H1 (cell line): ENCODE results near the gene COPS9. TPM values are rescaled to one million over a fixed set of nuclear protein-coding genes. Genes with fewer than 3 reads are reported as not detected.

ENCODE experiments used
- CTCF ChIA-PET: fragments of 300-600 bp; sonication (Branson Sonifier 250); formaldehyde crosslinking; loops from one replicate; lab custom pipeline; 2021; ENCODE audit not compliant: partially characterized antibody; lab: Charles Lee
- POLR2A ChIA-PET: fragments of 300-600 bp; sonication (Branson Sonifier 250); formaldehyde crosslinking; loops from one replicate; lab custom pipeline; 2021; ENCODE audit warnings: inconsistent platforms; ENCODE audit not compliant: partially characterized antibody; lab: Charles Lee
- DNase-seq, 2 experiments: peaks; one replicate each; pipeline versions ENCODE4 v3.0.0 to v3.0.0-alpha.2; 2010 to 2022; ENCODE audit warnings: low spot score in 2 of 2, low read depth in 1 of 2, mixed read lengths in 1 of 2
- FAIRE-seq: peaks from 2 replicates; lab custom pipeline; 2011; peaks lifted over from hg19 to GRCh38; lab: Jason Lieb, UNC
- H2AFZ ChIP-seq: 2 replicates; pipeline ENCODE4 v1.8.1; 2012; ENCODE audit warnings: low read length, inconsistent platforms
- H2AK5ac ChIP-seq: 2 replicates; pipeline ENCODE4 v1.6.1; 2013; ENCODE audit warnings: low read depth, low read length
- H2BK120ac ChIP-seq: replicated peaks from 2 replicates; pipeline ENCODE3; 2013; ENCODE audit warnings: low read depth, low read length, inconsistent platforms
- H2BK12ac ChIP-seq: 2 replicates; pipeline ENCODE4 v1.6.1; 2013; ENCODE audit warnings: low read depth, low read length
- H2BK15ac ChIP-seq: 2 replicates; pipeline ENCODE4 v1.6.1; 2013; ENCODE audit warnings: low read length
- H2BK20ac ChIP-seq: 2 replicates; pipeline ENCODE4 v1.6.1; 2013; ENCODE audit warnings: low read length
- H2BK5ac ChIP-seq: 2 replicates; pipeline ENCODE4 v1.6.1; 2013; ENCODE audit warnings: low read depth, low read length
- H3K14ac ChIP-seq: 2 replicates; pipeline ENCODE4 v1.6.1; 2013; ENCODE audit warnings: inconsistent platforms; ENCODE audit not compliant: insufficient read length
- H3K18ac ChIP-seq: 2 replicates; pipeline ENCODE4 v1.6.1; 2013; ENCODE audit warnings: low read length; ENCODE audit errors: extremely low read depth
- H3K23ac ChIP-seq: 2 replicates; pipeline ENCODE4 v1.6.1; 2013; ENCODE audit warnings: inconsistent platforms; ENCODE audit not compliant: insufficient read length
- H3K23me2 ChIP-seq: 2 replicates; pipeline ENCODE4 v1.6.1; 2013; ENCODE audit warnings: low read depth, low read length
- H3K27ac ChIP-seq: 2 replicates; pipeline ENCODE4 v1.6.1; 2011; ENCODE audit warnings: low read depth, low read length, inconsistent platforms
- H3K27me3 ChIP-seq, 4 experiments: replicated peaks in 1 of 4; 1 replicate in 1 of 4; 2 replicates in 3 of 4; pipeline versions ENCODE4 v1.6.1 to v1.8.1; 2011 to 2013; ENCODE audit warnings: low read length in 3 of 4, mild to moderate bottlenecking in 3 of 4, inconsistent platforms in 2 of 4, mixed read lengths in 2 of 4, moderate library complexity in 1 of 4; ENCODE audit not compliant: control insufficient read depth in 3 of 4, insufficient read depth in 3 of 4; ENCODE audit errors: extremely low read depth in 1 of 4
- H3K36me3 ChIP-seq, 4 experiments: 2 replicates each; pipeline versions ENCODE4 v1.6.1 to v1.8.1; 2011 to 2013; ENCODE audit warnings: mild to moderate bottlenecking in 4 of 4, low read length in 3 of 4, moderate library complexity in 2 of 4, control low read depth in 1 of 4, inconsistent platforms in 1 of 4; ENCODE audit not compliant: insufficient read depth in 4 of 4, control insufficient read depth in 2 of 4
- H3K4ac ChIP-seq: replicated peaks from 2 replicates; pipeline ENCODE3; 2013; ENCODE audit warnings: low read length, low read depth, mixed read lengths, inconsistent platforms; ENCODE audit not compliant: insufficient read length
- H3K4me1 ChIP-seq, 4 experiments: replicated peaks in 1 of 4; 1 replicate in 1 of 4; 2 replicates in 3 of 4; pipeline versions ENCODE4 v1.6.1 to v1.8.1; 2011 to 2013; ENCODE audit warnings: low read length in 3 of 4, inconsistent platforms in 2 of 4, mixed read lengths in 1 of 4; ENCODE audit not compliant: insufficient read depth in 4 of 4, control insufficient read depth in 3 of 4
- H3K4me2 ChIP-seq, 2 experiments: 2 replicates each; pipeline versions ENCODE4 v1.6.1 to v1.8.1; 2011 to 2013; ENCODE audit warnings: low read depth in 2 of 2, low read length in 2 of 2, control low read depth in 1 of 2, inconsistent platforms in 1 of 2, mild to moderate bottlenecking in 1 of 2; ENCODE audit not compliant: insufficient read depth in 1 of 2
- H3K4me3 ChIP-seq, 4 experiments: fragments of 200-600, 300-600 bp in 1 of 4; sonication (generic), shearing (Covaris generic), sonication (Bioruptor Twin) in 1 of 4; 2 replicates each; pipeline versions ENCODE4 v1.5.1 to v1.8.1; 2011 to 2016; ENCODE audit warnings: low read length in 4 of 4, low read depth in 3 of 4, control low read depth in 2 of 4, inconsistent platforms in 2 of 4, mild to moderate bottlenecking in 2 of 4, mixed read lengths in 1 of 4, moderate library complexity in 1 of 4; ENCODE audit not compliant: insufficient read depth in 2 of 4; ENCODE audit errors: extremely low read depth in 1 of 4
- H3K56ac ChIP-seq: replicated peaks from 2 replicates; pipeline ENCODE3; 2013; ENCODE audit warnings: low read depth, mild to moderate bottlenecking, mixed read lengths, low read length, inconsistent platforms; ENCODE audit not compliant: insufficient read length
- H3K79me1 ChIP-seq: 2 replicates; pipeline ENCODE4 v1.6.1; 2013; ENCODE audit warnings: low read depth, low read length, control low read depth
- H3K79me2 ChIP-seq, 2 experiments: 2 replicates each; pipeline versions ENCODE4 v1.6.1 to v1.8.1; 2012 to 2013; ENCODE audit warnings: low read length in 2 of 2, mild to moderate bottlenecking in 2 of 2, inconsistent platforms in 1 of 2; ENCODE audit not compliant: insufficient read depth in 2 of 2, control insufficient read depth in 1 of 2
- H3K9ac ChIP-seq, 4 experiments: replicated peaks in 1 of 4; 1 replicate in 1 of 4; 2 replicates in 3 of 4; pipeline versions ENCODE4 v1.6.1 to v1.8.1; 2011 to 2013; ENCODE audit warnings: low read depth in 3 of 4, low read length in 3 of 4, control low read depth in 2 of 4, mild to moderate bottlenecking in 2 of 4, moderate library complexity in 2 of 4, inconsistent platforms in 1 of 4; ENCODE audit errors: extremely low read depth in 1 of 4
- H3K9me3 ChIP-seq, 2 experiments: 2 replicates each; pipeline versions ENCODE4 v1.6.1 to v1.8.1; 2012 to 2013; ENCODE audit warnings: mild to moderate bottlenecking in 2 of 2, moderate library complexity in 2 of 2, control low read depth in 1 of 2, inconsistent platforms in 1 of 2, low read depth in 1 of 2, low read length in 1 of 2, mixed read lengths in 1 of 2; ENCODE audit not compliant: insufficient read depth in 2 of 2
- H4K20me1 ChIP-seq, 2 experiments: replicated peaks in 1 of 2; 2 replicates each; pipeline versions ENCODE3 to v1.8.1; 2011 to 2013; ENCODE audit warnings: inconsistent platforms in 2 of 2, low read length in 2 of 2, mild to moderate bottlenecking in 1 of 2; ENCODE audit not compliant: insufficient read depth in 2 of 2, control insufficient read depth in 1 of 2
- H4K5ac ChIP-seq: 2 replicates; pipeline ENCODE4 v1.6.1; 2013; ENCODE audit warnings: low read length, low read depth, mixed read lengths, inconsistent platforms; ENCODE audit not compliant: insufficient read length
- H4K8ac ChIP-seq: 2 replicates; pipeline ENCODE4 v1.8.0; 2013; ENCODE audit warnings: mild to moderate bottlenecking, moderate library complexity, low read length, inconsistent platforms; ENCODE audit not compliant: insufficient read depth; ENCODE audit errors: extremely low read depth
- H4K91ac ChIP-seq: replicated peaks from 2 replicates; pipeline ENCODE3; 2013; ENCODE audit warnings: low read length, mixed read lengths, inconsistent platforms; ENCODE audit not compliant: insufficient read length
- CEBPB ChIP-seq: IDR thresholded peaks from 2 replicates; pipeline ENCODE4 v1.6.1; 2012; ENCODE audit warnings: low read depth, low read length
- EP300 ChIP-seq, 2 experiments: IDR thresholded peaks; 1 replicate in 1 of 2; 2 replicates in 1 of 2; pipeline ENCODE4 v1.6.1; 2011 to 2012; ENCODE audit warnings: low read depth in 2 of 2, low read length in 2 of 2, mild to moderate bottlenecking in 2 of 2, borderline replicate concordance in 1 of 2, inconsistent platforms in 1 of 2, moderate library complexity in 1 of 2
- GABPA ChIP-seq: IDR thresholded peaks from 2 replicates; pipeline ENCODE4 v1.6.1; 2011; ENCODE audit warnings: mild to moderate bottlenecking, low read length, moderate library complexity, borderline replicate concordance; ENCODE audit not compliant: insufficient read depth
- HDAC6 ChIP-seq: IDR thresholded peaks from one replicate; pipeline ENCODE4 v1.7.1; 2012; ENCODE audit warnings: low read depth, mild to moderate bottlenecking, inconsistent platforms, low read length, moderate library complexity
- JUN ChIP-seq: IDR thresholded peaks from 2 replicates; pipeline ENCODE4 v1.6.1; 2011; ENCODE audit warnings: low read depth, mild to moderate bottlenecking, improper control_type of control experiment, low read length
- KDM1A ChIP-seq: fragments of 200-600, 300-600 bp; sonication (generic); IDR thresholded peaks from 2 replicates; pipeline ENCODE4 v1.7.1; 2016; ENCODE audit warnings: mild to moderate bottlenecking, low read length, borderline replicate concordance
- POU5F1 ChIP-seq: IDR thresholded peaks from 2 replicates; pipeline ENCODE4 v1.6.1; 2011; ENCODE audit warnings: low read depth, mild to moderate bottlenecking, low read length, moderate library complexity
- RFX5 ChIP-seq: IDR thresholded peaks from 2 replicates; pipeline ENCODE4 v1.6.1; 2011; ENCODE audit warnings: low read depth, low read length, improper control_type of control experiment, borderline replicate concordance
- TBP ChIP-seq: IDR thresholded peaks from 2 replicates; pipeline ENCODE4 v1.6.1; 2011; ENCODE audit warnings: low read depth, low read length, improper control_type of control experiment
- TCF12 ChIP-seq: IDR thresholded peaks from 2 replicates; pipeline ENCODE4 v1.6.1; 2011; ENCODE audit warnings: low read depth, mild to moderate bottlenecking, low read length
- TEAD4 ChIP-seq: IDR thresholded peaks from 2 replicates; pipeline ENCODE4 v1.6.1; 2012; ENCODE audit warnings: low read depth, low read length, inconsistent platforms, mixed read lengths
- WGBS, 2 experiments: shearing (Covaris generic) in 1 of 2; methylation state at CpG; one replicate each; pipeline versions ENCODE4 v1.1.6 to v1.1.7; 2013 to 2015; ENCODE audit warnings: low lambda C conversion rate in 2 of 2, mixed read lengths in 2 of 2, inconsistent platforms in 1 of 2, low coverage in 1 of 2, missing lambda C conversion rate in 1 of 2; ENCODE audit not compliant: insufficient replicate concordance in 2 of 2, insufficient coverage in 1 of 2, insufficient read length in 1 of 2; ENCODE audit errors: extremely low coverage in 1 of 2, missing lambda C conversion rate in 1 of 2; 5-methylcytosine and 5-hydroxymethylcytosine counted together
- polyA plus RNA-seq, 7 experiments: library from polyadenylated mRNA; depleted of rRNA in 3 of 7; stranded (reverse) in 5 of 7; unstranded in 2 of 7; fragments of >200 nt in 5 of 7; fragments of 200-250 nt in 2 of 7; gene quantifications; 1 replicate in 5 of 7; 2 replicates in 1 of 7; 4 replicates in 1 of 7; pipeline versions ENCODE4 v1.2.1 to v1.2.3, GENCODE V29; 2011 to 2013; ENCODE audit warnings: missing spikeins in 2 of 7, mixed read lengths in 2 of 7
- total RNA-seq: library from RNA; stranded (reverse); fragmentation: NEBNext Ultra II Directional; extraction: Animal tissue kit (Norgen Biotek cat#: 25700); gene quantifications from 2 replicates; pipeline ENCODE4 v1.2.1, GENCODE V29; 2021
- TF ChIP-seq, protein P1 (sequence below): IDR thresholded peaks from 2 replicates; pipeline ENCODE4 v1.6.1; 2012; ENCODE audit warnings: low read length, inconsistent platforms

Gene COPS9
- total and polyA plus RNA-seq, 2 of the 8 experiments (the other 6 are each of a cell fraction or from before 2014, with no cell fraction given): 154 to 234 TPM

DNA sequence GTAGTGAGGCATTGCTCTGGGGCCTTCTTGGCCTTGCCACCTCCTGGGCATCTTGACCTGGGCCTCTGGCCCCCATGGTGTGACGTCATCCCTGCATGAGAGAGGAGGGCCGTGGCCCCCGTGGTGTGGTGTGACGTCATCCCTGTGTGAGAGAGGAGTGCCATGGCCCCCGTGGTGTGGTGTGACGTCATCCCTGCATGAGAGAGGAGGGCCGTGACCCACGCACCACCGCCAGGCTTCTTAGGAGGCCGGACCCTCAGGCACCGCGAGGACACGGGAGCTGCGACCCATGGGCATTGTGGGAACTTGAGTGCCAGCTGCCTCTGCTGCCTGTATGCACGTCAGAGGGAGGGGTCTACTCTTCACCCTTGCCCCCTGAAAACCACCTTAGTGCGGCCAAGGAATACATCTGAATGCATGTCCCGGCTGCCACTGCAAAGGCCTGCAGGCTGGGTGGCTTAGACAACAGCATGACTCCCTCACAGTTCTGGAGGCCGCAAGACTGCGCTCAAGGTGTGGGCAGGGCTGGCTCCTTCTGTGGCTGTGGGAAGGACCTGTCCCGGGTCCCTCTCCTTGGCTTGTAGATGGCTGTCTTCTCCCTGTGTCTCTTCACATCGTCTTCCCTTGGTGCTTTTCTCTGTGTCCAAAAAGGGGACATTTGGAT is 25.1 kb upstream of the COPS9 start:
- ChIA-PET CTCF (no interaction called here), POLR2A (no interaction called here)
- H3K18ac ChIP-seq: no peak overlapping the region
- no peak for DNase-seq
- H3K56ac ChIP-seq: no peak overlapping the region
- H2AFZ ChIP-seq: no peak overlapping the region
- H4K8ac ChIP-seq: no peak overlapping the region
- H3K79me2 ChIP-seq: no peaks in the 10 kb centered on the region
- H3K23me2 ChIP-seq: peaks cover 3% of the 10 kb centered on the region; the same call in 1 of the 2 replicates
- H2BK20ac ChIP-seq: no peak overlapping the region
- no peak overlapping the region for H3K4ac ChIP-seq
- H3K9me3 ChIP-seq: peaks cover 0 to 4% of the 10 kb centered on the region in 2 experiments; a peak in 2 of 4 replicates
- no peaks in the 10 kb centered on the region for H4K20me1 ChIP-seq
- H2BK120ac ChIP-seq: no peak overlapping the region
- H3K14ac ChIP-seq: no peak overlapping the region
- H4K91ac ChIP-seq: no peak overlapping the region
- H3K9ac ChIP-seq: no peak overlapping the region
- no peak overlapping the region for H3K4me2 ChIP-seq
- no peak overlapping the region; the same call in 1 of the 2 replicates for H2BK5ac ChIP-seq
- 0 out of 2 replicates have a peak overlapping the region, but pooled peaks have one; percentile 13 for H2AK5ac ChIP-seq
- no peak overlapping the region for H2BK12ac ChIP-seq
- WGBS, 2 experiments: 91% methylated on average over 17 of the region's 21 CpGs; no CpG with 5 or more reads in 1 of the 2 experiments
- H3K4me3 ChIP-seq: no peak overlapping the region
- no peaks in the 10 kb centered on the region; a peak in 3 of 7 replicates for H3K27me3 ChIP-seq
- no peaks in the 10 kb centered on the region for H3K79me1 ChIP-seq
- H3K36me3 ChIP-seq: no peaks in the 10 kb centered on the region
- H3K4me1 ChIP-seq: peaks cover 0 to 6% (median 0%) of the 10 kb centered on the region in 4 experiments; a peak in 2 of 7 replicates
- H3K23ac ChIP-seq: no peak overlapping the region
- no peak overlapping the region for H3K27ac ChIP-seq
- no peak overlapping the region for H2BK15ac ChIP-seq
- no peak for FAIRE-seq
- no peak overlapping the region for H4K5ac ChIP-seq
- TF ChIP-seq TBP: no peak
- TF ChIP-seq HDAC6: no peak
- TF ChIP-seq JUN: no peak
- no peak for TF ChIP-seq CEBPB
- TF ChIP-seq TCF12: no peak
- TF ChIP-seq KDM1A: no peak
- TF ChIP-seq GABPA: no peak
- no peak for TF ChIP-seq RFX5
- TF ChIP-seq, protein P1, sequence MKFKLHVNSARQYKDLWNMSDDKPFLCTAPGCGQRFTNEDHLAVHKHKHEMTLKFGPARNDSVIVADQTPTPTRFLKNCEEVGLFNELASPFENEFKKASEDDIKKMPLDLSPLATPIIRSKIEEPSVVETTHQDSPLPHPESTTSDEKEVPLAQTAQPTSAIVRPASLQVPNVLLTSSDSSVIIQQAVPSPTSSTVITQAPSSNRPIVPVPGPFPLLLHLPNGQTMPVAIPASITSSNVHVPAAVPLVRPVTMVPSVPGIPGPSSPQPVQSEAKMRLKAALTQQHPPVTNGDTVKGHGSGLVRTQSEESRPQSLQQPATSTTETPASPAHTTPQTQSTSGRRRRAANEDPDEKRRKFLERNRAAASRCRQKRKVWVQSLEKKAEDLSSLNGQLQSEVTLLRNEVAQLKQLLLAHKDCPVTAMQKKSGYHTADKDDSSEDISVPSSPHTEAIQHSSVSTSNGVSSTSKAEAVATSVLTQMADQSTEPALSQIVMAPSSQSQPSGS: no peak
- no peak for TF ChIP-seq POU5F1
- no peak for TF ChIP-seq EP300 (IDR thresholded peaks at IDR 0.05; ENCODE audit: borderline replicate concordance in 1 of 2, low read depth in 2 of 2, low read length in 2 of 2)
- TF ChIP-seq TEAD4: no peak
